K562 (cell line): ENCODE measurements around the gene SYNJ2. TPM values are rescaled to one million over a fixed set of nuclear protein-coding genes. Genes with fewer than 3 reads are reported as not detected.
A peak's percentile ranks its signal among the peaks of the same experiment; 100 is the strongest.

Experiments used
- CBFA2T3 ChIP-seq: fragments of 450-650 bp; IDR thresholded peaks from 2 replicates; pipeline ENCODE4 v1.6.1; 2017
- HDAC6 ChIP-seq: IDR thresholded peaks from 2 replicates; pipeline ENCODE4 v1.6.1; 2012; ENCODE audit warnings: low read depth, mild to moderate bottlenecking, control low read depth, inconsistent platforms, low read length, moderate library complexity
- HMG20A ChIP-seq: fragments of 450-650 bp; formaldehyde crosslinking; conservative IDR thresholded peaks from 2 replicates; pipeline ENCODE4 v1.4.0; 2020; ENCODE audit warnings: mild to moderate bottlenecking, mixed read lengths
- LARP7 ChIP-seq: fragments of 450-650 bp; IDR thresholded peaks from 2 replicates; pipeline ENCODE4 v1.6.1; 2016
- NONO ChIP-seq, 2 experiments: fragments of 200-400 bp in 1 of 2; fragments of 450-650 bp in 1 of 2; formaldehyde crosslinking in 1 of 2; IDR thresholded peaks; 2 replicates each; pipeline ENCODE4 v1.6.1; 2017; ENCODE audit warnings: low read depth in 2 of 2, mild to moderate bottlenecking in 2 of 2, moderate library complexity in 2 of 2, low read length in 1 of 2
- RAD21 ChIP-seq, 2 experiments: fragments of 250-450 bp in 1 of 2; fragments of 450-650 bp in 1 of 2; sonication (Bioruptor Pico) in 1 of 2; formaldehyde crosslinking in 1 of 2; IDR thresholded peaks in 1 of 2; conservative IDR thresholded peaks in 1 of 2; 2 replicates each; pipeline versions ENCODE4 v1.4.0 to v1.8.0; 2020 to 2022; ENCODE audit warnings: mild to moderate bottlenecking in 2 of 2, moderate library complexity in 1 of 2
- ZFP36 ChIP-seq: fragments of 150-350 bp; IDR thresholded peaks from 2 replicates; pipeline ENCODE4 v1.6.1; 2018; ENCODE audit warnings: low read length, low read depth; ENCODE audit not compliant: partially characterized antibody
- polyA plus RNA-seq, 8 experiments: library from polyadenylated mRNA; depleted of rRNA in 4 of 8; stranded (reverse) in 5 of 8; unstranded in 3 of 8; fragments of >200 nt; fragmentation: Nextera tagmentation in 2 of 8; fragmentation: Illumina TruSeq in 1 of 8; extraction: Ambion mirVana in 2 of 8; extraction: Trizol in 1 of 8; gene quantifications; 2 replicates each; pipeline versions ENCODE4 v1.2.1 to v1.2.3, GENCODE V29; 2011 to 2014; ENCODE audit warnings: inconsistent platforms in 1 of 8, missing spikeins in 1 of 8
- total RNA-seq, 7 experiments: library from RNA; depleted of rRNA in 6 of 7; stranded (reverse); fragments of >200 nt in 6 of 7; fragmentation: Illumina TruSeq in 2 of 7; extraction: Trizol in 2 of 7; gene quantifications; 2 replicates each; pipeline versions ENCODE4 v1.2.1 to v1.2.3, GENCODE V29; 2011 to 2021; ENCODE audit warnings: low replicate concordance in 1 of 7
- TF ChIP-seq, protein P1 (sequence below): fragments of 450-650 bp; IDR thresholded peaks from 2 replicates; pipeline ENCODE4 v1.6.1; 2016; ENCODE audit warnings: low read depth
- TF ChIP-seq, protein P2 (sequence below), 2 experiments: fragments of 450-650 bp in 1 of 2; sonication (generic) in 1 of 2; formaldehyde crosslinking; conservative IDR thresholded peaks; 2 replicates each; pipeline versions ENCODE4 v1.4.0 to v1.8.1; 2020 to 2022; ENCODE audit warnings: mild to moderate bottlenecking in 1 of 2, missing genetic modification reagents in 1 of 2

SYNJ2 gene
- total and polyA plus RNA-seq, 9 of the 15 experiments (the other 6 are each of a cell fraction or from before 2014, with no cell fraction given) = 3.0 to 27.7 (median 17.8) TPM

DNA sequence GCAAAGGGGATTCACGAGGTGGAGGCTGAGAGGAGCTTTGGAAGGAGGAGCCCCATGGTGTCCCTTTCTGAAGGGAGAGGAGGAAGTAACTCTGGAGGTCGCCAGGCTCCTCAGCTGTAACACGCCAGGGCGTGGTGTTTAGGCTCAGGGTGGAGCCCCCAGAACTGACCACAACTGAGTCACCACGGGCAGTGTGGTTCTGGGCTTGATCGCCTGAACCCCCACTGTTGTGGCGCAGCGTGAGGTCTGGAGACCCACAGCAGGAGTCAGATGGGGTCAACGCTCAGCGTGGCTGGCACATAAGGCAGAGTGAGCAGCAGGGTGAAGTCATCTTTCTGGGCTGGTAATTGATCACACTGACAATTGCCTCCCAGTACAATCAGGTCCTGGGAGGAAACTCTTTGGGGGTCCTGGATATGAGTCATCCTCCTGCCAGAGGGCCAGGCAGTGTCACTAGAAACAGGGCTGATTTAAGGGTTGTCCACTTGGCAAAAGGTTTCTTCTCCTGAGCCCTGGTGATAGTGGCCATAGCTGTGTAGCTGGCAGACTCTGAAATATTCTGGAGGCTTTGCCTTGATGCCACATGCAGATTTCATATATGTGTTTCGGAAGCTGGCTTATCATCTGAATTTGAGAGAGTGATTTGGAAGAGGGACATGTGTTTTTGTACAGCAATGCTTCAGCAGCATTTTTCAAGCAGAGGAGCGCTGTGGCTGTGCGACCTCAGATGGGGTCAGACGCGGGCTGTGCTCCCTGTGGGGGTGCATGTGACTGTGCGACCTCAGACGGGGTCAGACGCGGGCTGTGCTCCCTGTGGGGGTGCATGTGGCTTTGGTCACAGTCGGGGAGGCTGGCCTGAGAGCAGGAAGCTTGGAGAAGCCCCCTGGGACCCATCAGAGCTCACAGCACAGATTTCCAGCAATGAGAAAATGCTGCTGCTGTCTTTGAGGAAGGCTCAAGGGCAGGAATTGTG lies 50.0 kb downstream of the SYNJ2 start (continued):
- TF ChIP-seq, protein P1, sequence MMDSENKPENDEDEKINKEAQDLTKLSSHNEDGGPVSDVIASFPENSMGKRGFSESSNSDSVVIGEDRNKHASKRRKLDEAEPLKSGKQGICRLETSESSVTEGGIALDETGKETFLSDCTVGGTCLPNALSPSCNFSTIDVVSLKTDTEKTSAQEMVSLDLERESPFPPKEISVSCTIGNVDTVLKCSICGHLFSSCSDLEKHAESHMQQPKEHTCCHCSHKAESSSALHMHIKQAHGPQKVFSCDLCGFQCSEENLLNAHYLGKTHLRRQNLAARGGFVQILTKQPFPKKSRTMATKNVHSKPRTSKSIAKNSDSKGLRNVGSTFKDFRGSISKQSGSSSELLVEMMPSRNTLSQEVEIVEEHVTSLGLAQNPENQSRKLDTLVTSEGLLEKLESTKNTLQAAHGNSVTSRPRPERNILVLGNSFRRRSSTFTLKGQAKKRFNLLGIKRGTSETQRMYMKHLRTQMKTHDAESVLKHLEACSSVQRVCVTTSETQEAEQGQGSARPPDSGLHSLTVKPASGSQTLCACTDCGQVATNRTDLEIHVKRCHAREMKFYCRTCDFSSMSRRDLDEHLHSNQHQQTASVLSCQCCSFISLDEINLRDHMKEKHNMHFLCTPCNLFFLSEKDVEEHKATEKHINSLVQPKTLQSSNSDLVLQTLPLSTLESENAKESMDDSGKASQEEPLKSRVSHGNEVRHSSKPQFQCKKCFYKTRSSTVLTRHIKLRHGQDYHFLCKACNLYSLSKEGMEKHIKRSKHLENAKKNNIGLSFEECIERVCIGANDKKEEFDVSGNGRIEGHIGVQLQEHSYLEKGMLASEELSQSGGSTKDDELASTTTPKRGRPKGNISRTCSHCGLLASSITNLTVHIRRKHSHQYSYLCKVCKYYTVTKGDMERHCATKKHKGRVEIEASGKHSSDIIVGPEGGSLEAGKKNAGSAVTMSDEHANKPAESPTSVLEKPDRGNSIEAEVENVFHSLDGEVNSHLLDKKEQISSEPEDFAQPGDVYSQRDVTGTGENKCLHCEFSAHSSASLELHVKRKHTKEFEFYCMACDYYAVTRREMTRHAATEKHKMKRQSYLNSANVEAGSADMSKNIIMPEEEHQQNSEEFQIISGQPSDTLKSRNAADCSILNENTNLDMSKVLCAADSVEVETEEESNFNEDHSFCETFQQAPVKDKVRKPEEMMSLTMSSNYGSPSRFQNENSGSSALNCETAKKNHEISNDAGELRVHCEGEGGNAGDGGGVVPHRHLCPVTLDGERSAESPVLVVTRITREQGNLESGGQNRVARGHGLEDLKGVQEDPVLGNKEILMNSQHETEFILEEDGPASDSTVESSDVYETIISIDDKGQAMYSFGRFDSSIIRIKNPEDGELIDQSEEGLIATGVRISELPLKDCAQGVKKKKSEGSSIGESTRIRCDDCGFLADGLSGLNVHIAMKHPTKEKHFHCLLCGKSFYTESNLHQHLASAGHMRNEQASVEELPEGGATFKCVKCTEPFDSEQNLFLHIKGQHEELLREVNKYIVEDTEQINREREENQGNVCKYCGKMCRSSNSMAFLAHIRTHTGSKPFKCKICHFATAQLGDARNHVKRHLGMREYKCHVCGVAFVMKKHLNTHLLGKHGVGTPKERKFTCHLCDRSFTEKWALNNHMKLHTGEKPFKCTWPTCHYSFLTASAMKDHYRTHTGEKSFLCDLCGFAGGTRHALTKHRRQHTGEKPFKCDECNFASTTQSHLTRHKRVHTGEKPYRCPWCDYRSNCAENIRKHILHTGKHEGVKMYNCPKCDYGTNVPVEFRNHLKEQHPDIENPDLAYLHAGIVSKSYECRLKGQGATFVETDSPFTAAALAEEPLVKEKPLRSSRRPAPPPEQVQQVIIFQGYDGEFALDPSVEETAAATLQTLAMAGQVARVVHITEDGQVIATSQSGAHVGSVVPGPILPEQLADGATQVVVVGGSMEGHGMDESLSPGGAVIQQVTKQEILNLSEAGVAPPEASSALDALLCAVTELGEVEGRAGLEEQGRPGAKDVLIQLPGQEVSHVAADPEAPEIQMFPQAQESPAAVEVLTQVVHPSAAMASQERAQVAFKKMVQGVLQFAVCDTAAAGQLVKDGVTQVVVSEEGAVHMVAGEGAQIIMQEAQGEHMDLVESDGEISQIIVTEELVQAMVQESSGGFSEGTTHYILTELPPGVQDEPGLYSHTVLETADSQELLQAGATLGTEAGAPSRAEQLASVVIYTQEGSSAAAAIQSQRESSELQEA = no peak
- TF ChIP-seq CBFA2T3 (no peak; the same call in none of the 2 replicates), LARP7 (no peak), ZFP36 (peak; percentile 12), HDAC6 (no peak), RAD21 (CRISPR knock-in tag; conservative IDR thresholded peaks at IDR 0.05 in 1 of 2, IDR thresholded peaks at IDR 0.05 in 1 of 2) (peak in 1 of 2 experiments; percentile 19; a peak in 1 of 4 replicates), HMG20A (no peak), NONO (IDR thresholded peaks at IDR 0.05; ENCODE audit: low read depth in 2 of 2, low read length in 1 of 2) (no peak)
- TF ChIP-seq, protein P2, sequence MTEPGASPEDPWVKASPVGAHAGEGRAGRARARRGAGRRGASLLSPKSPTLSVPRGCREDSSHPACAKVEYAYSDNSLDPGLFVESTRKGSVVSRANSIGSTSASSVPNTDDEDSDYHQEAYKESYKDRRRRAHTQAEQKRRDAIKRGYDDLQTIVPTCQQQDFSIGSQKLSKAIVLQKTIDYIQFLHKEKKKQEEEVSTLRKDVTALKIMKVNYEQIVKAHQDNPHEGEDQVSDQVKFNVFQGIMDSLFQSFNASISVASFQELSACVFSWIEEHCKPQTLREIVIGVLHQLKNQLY (CRISPR knock-in tag; conservative IDR thresholded peaks at IDR 0.05) = no peak
